NCI-H524 treated with DMSO at 0.1 percent for 48 hours (cell line): Measurements from ENCODE around the gene MYLK.

Experiments used
- DNase-seq: peaks from one replicate; lab custom pipeline; 2025; lab: John Stamatoyannopoulos, UW

Gene MYLK

DNA sequence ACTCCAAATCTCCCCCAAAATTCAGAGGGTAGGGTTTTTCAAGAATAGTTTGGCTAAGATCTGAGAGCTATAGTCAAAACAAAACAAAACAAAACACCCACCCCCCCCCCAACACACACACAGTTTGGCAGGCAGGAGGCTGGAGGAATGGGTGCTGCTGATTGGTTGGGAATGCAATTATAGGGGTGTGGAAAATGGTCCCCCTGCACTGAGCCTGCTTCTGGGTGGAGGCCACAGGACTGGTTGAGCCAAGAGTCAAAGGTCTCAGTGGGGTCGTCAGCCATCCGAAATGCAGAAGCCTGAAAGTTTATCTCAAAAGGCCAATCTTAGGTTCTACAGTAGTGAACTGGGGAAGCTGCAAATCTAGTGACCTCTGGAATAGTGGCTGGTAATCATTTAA, 296.7 kb downstream of the MYLK start:
- DNase-seq = no peak

DNA sequence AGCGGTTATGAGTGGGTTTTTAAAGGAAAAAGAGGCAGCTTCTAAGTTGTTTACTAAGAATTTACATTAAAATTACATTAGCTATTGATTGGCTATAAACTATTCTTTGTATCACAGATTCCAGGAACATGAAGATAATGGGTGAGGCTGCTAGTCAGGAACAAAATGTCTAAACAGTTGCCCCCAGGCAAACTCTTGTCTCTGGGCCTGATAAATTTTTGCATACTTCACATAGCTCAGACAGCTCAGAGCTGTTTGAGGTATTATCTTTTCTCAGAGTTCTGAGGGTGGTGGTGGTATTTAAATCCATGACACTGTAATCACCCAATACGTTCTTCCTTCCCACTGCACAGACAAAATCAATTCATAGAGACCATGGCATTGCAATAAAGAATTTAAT, 297.2 kb downstream of the MYLK start:
- DNase-seq = no peak

DNA sequence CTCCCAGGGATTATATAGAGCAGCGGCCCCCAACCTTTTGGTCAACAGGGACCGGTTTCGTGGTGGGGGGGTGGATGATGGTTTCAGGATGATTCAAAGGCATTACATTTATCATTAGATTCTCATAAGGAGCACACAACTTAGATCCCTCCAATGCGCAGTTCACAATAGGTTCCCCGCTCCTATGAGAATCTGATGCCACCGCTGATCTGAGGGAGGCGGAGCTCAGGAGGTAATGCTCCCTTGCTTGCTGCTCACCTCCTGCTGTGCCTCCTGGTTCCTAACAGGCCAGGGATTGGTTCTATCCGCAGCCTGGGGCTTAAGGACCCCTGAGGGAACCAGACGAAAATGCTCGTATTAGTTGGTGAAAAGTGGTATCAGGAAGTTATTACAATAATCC, 298.0 kb downstream of the MYLK start:
- peak; percentile 85 for DNase-seq

DNA sequence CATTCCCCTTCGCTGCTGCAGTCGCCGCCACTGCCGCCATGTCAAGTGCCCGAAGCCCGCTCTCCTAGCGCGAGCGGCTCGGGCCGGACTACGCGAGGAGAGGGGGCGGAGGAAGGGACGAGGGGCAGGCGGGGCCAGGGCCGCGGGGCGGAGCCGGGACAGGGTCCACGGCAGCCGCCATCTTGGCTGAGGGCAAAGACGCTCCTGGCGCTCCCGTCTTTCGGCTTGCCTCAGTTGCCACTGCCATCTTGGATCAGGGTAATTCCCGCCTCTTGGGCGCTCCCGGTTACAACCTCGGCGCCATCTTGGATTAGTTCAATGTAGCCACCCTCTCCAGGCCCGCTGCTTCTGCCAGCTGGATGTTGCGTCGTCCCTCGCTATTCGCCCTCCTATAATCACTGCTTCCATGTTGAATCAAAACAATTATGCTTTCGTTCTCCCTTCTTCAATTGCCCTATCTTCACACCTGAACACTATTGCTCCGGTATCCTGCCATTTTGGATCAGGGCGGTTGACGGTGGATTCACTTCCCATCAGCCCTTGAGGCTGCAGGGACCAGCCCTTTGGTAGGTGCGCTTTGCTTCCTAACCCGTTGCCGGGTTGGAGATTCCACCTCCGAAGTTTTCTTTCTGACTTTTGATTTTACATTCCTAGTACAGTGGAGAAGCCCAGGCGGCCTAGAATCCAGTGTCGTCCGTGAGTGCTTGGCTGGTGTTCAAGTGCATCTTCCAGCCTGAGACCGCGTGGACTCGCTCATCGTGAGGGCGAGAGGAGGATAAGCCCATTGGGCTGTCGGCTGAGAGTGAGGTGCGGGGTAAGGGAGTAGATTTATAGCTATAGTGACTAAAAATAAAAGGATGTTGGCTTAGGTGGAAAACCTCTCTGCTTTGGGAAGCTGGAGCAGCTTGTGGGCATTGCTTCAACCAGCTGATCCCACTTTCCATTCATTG, 298.9 kb downstream of the MYLK start, which contains the start of gene HACD2:
Gene HACD2 (minus strand): TSS at position 66 of the 950 bp plus-strand sequence. CDS start 26 bp downstream, at position 40.
- DNase-seq = peak; percentile 96

DNA sequence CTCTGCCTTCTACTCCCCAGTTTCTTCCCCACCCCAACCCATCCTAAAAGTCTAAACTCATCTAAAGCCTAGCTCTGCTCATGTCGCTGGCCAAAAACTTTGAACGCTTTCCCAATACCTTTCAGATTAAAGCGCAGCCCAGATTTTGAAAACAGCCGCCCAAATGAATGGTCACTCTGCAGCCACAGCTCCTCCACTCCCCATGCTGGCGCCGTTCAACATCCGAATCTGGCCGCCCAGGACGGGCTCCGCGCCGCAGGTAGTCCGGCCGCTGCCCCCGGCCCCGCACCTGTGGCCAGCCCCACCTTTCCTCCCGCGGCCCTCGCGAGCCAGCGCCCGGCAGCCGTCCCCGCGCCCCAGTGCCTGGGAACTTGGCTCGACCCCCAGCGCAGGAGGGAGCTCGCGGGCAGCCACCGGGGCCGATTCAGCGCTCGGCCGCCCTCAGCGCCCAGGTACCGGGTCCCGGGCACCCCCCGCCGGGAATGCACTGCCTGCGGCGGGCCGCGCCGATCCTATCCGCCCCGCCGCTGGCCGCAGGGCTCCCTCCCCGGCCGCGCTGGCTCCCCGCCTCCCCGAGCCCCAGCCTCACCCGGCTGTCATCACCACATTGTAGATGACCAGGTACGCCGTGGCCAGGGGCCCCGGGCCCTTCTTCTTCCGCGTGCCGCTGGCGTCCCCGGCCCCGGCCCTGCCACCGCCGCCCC, 299.7 kb downstream of the MYLK start:
- DNase-seq = no peak

DNA sequence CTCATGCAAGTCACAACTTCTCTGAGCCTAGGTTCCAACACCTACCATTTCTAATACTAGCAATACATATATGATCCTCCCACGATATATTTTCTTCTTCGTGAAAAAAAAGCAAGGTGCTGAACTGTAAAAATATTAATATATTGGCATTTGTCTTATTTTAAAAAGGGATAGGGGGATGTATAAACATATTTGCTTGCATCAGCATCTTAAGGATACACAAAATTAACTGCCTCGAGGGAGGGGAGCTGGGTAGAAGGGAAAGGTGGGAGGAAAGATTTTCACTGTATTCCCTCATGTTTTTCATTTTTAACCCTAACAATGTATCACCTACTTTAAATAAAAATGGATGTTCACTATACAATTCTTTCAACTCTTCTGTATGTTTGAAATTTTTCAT, 300.6 kb downstream of the MYLK start:
- no peak for DNase-seq

DNA sequence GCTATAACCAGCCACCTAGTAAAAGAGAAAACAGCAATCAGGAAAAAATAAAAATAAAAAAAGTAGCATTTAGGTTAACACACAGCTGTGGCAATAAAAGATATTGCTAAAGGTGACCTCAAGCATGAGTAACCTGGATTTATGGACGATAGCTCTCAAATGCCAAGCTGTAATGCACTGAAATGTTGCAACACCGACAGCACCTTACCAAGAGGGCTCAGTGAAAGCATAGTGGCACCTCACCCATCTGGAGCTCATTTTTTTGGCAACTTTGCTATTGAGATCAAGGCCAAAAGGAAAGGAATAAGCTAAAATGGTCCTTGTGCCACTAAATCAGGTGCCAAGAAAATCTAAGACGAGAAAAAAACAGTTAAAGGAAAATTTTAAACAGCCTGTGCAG, 301.8 kb downstream of the MYLK start:
- no peak for DNase-seq

DNA sequence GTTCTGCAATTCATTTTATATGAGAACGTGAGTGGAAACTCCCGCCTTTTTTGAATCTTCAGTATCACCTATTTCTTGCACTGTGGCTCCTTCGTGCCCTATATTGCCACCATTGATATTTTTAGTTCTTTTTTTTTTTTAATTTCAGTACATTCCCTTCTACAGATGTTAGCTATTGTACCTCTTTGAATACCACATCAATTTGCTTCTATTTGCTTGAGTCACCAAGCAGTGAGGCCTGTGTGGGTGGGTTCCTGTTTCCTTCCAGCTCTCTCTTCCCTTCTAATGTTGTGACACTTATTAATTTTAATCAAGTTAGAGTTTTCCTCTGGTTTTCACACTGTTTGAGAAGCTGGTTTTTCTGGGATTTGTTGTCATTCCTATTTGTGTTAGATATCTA, 308.0 kb downstream of the MYLK start:
- DNase-seq = no peak

DNA sequence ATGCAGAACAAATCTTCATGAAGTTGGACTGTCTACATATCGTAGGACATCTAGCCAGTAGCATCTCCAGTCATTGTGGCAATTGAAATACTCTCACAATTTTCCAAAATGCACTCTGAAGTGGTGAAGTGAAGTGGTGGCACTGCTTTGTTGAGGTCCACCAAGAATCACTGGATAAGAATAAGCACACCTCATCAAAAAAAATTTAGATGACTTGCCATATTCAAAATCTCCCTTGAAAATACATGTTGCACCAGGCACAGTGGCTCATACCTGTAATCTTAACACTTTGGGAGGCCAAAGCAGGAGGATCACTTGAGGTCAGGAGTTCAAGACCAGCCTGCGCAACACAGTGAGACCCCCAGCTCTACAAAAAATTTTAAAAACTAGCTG, 312.2 kb downstream of the MYLK start:
- DNase-seq = no peak

DNA sequence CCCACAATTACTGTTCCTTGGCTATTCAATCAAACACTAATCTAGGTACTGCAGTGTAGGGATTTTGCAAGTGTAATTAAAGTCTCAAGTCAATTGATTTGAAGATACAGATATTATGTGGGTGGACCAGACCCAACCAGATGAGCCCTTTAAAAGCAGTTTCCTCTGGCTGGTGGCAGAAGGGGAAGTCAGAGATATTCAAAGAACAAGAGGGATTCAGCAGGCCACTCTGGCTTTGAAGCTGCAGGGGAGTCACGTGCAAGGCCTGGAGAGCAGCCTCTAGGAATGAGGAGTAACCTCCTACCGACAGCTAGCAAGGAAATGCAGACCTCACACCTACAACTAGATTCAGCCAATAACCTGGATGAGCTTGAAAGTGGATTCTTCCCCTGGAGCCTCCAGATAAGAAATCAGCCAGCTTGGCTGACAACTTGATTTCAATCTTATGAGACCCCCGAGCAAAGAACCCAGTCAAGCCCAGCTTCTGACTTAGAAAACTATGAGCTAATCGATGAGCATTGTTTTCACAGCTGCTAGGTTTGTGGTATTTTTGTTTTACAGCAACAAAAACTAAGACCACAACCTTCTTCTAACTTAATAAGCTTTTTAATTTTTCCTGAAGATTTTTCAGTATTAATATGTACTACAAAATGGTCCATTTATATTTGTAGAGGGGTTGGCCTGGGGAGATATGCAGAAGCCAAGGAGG, 312.7 kb downstream of the MYLK start:
- no peak for DNase-seq

DNA sequence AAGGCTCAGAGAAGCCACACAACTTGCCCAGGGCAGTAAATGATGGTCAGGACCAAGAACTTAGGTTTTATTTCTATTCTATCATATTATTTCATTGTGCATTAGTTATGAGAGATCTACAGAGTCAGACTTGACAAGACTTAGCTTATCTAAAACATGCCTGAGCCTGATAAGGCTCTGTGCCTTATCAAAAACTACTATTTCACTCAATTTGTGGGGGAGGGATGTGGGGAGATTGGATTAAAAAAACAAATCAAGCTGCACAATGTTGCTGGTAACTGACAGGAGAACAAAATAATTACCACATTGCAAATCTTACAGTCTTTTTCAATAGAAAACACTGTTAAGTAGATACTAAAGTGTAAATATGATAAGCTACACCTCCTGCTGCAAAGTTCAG, 315.3 kb downstream of the MYLK start:
- no peak for DNase-seq

DNA sequence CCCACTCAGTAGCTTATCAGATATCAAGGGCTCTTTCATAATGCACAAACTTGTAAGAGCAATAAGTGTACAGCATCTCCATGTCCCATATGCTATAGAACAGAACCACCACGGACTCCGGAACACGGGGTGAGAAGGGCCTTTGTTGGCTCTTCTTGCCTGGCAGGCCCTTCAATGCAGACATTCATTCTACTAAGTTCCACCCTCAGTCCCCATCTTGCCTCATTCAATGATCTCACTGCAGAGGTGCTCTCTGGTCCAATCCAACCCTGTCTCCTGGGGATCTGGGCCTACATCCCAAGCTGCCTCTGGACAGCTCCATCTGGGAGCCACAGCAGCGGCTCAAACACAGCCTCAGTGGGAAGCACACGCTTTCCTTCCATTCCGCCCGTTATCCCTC, 316.1 kb downstream of the MYLK start:
- no peak for DNase-seq

DNA sequence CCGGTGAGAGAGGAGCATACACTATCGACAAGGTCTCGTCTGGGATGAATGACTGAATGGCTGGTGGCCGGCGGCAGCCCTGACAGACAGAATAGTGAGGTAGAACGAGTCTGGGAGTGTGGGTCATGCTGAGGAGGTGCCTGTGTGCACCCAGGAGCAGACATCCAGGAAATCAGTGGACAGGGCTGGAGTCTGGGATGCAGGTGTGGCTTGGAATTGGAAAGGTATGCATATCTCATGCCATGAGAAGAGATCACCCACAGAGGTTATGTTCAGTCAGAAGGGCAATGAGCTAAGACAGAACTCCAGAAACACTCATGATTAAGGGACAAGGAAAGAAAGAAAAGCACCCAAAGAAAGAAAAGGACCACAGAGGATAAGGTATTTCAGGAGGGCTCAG, 320.1 kb downstream of the MYLK start:
- DNase-seq = no peak

DNA sequence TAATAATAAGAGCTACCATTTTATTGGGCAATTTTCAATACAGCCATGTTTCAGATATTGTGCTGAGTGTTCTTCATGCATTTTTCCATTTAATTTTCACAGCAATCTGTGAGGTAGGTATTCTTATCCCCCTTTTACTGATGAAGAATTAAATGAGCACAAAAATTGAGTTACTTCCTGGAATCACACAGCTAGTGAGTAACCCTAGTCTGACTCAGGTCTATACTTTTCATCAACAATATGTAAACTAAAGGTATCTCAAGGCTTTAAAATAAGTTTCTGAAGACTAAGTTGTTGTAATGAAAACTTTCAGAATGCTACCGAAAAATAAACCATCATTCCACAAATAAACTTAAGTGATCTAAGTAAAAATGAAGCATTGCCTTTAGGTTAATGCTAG, 321.6 kb downstream of the MYLK start:
- DNase-seq = no peak

DNA sequence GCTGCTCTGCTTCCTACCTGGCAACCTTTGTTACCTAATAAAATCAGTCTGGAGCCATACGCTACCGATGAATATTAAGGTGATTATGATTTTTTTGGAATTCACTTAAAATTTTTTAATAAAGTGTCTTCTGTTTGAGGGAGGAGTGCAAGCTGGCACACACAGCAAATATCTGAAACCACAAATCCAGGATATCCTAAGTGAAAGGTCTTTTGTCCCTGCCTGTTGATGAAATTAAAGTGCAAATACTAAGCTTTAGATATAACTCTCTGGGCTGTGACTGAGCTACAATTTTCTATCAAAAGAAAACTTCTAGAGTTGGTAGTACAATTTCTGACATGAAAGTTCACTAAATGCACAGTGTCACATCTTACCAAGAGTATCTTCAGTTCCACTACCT, 322.9 kb downstream of the MYLK start:
- DNase-seq = no peak
